ENCODE measurements around the gene DENND2A.
A peak's percentile ranks its signal among the peaks of the same experiment; 100 is the strongest.
"Not testable (repeated sequence)": the region's sequence is repeated elsewhere in the genome, so short reads cannot be mapped to it uniquely, and the experiment has no call there.

Gene DENND2A

GRCh38 chr7:140581411-140581810 is 59.2 kb downstream of the DENND2A start:
- DNase-seq: no peak

- no peak for DNase-seq
Observed at GRCh38 chr7:140577651-140578050, 63.0 kb downstream of the DENND2A start.

- no peak for DNase-seq
Observed at GRCh38 chr7:140576589-140576988, 64.0 kb downstream of the DENND2A start.

GRCh38 chr7:140571538-140572122 is 69.0 kb downstream of the DENND2A start:
- DNase-seq: no peak

GRCh38 chr7:140570120-140570519 is 70.5 kb downstream of the DENND2A start:
- DNase-seq: no peak

- no peak for DNase-seq
Observed at GRCh38 chr7:140568021-140568813, 72.4 kb downstream of the DENND2A start.

GRCh38 chr7:140566186-140566585 is 74.4 kb downstream of the DENND2A start:
- not testable (repeated sequence) for DNase-seq

GRCh38 chr7:140565761-140566160 is 74.9 kb downstream of the DENND2A start:
- DNase-seq: not testable (repeated sequence)

- no peak for DNase-seq
Observed at GRCh38 chr7:140564643-140565042, 76.0 kb downstream of the DENND2A start.

GRCh38 chr7:140562926-140563481 is 77.6 kb downstream of the DENND2A start:
- DNase-seq: no peak

- no peak for DNase-seq
Observed at GRCh38 chr7:140559410-140559809, 81.2 kb downstream of the DENND2A start.

- DNase-seq: no peak
Observed at GRCh38 chr7:140557809-140558518, 82.6 kb downstream of the DENND2A start.

- no peak for DNase-seq
Observed at GRCh38 chr7:140557069-140557468, 83.5 kb downstream of the DENND2A start.

GRCh38 chr7:140553236-140553635 is 87.4 kb downstream of the DENND2A start:
- DNase-seq: not testable (repeated sequence)

- DNase-seq: no peak
Observed at GRCh38 chr7:140552240-140552679, 88.4 kb downstream of the DENND2A start.

- no peak for DNase-seq
Observed at GRCh38 chr7:140551355-140552239, 89.0 kb downstream of the DENND2A start.

- no peak for DNase-seq
Observed at GRCh38 chr7:140546947-140547346, 93.7 kb downstream of the DENND2A start.

GRCh38 chr7:140544388-140544826 is 96.2 kb downstream of the DENND2A start:
- DNase-seq: no peak

- DNase-seq: peak; percentile 63
Observed at GRCh38 chr7:140542228-140542603, 98.4 kb downstream of the DENND2A start.

- DNase-seq: peak; percentile 78
Observed at GRCh38 chr7:140541513-140542227, 98.9 kb downstream of the DENND2A start.

- no peak for DNase-seq
Observed at GRCh38 chr7:140541176-140541512, 99.5 kb downstream of the DENND2A start.
